Measurements from ENCODE around the gene TLE4.
"Not testable (repeated sequence)": the region's sequence is repeated elsewhere in the genome, so short reads cannot be mapped to it uniquely, and the experiment has no call there.

Gene TLE4

DNA sequence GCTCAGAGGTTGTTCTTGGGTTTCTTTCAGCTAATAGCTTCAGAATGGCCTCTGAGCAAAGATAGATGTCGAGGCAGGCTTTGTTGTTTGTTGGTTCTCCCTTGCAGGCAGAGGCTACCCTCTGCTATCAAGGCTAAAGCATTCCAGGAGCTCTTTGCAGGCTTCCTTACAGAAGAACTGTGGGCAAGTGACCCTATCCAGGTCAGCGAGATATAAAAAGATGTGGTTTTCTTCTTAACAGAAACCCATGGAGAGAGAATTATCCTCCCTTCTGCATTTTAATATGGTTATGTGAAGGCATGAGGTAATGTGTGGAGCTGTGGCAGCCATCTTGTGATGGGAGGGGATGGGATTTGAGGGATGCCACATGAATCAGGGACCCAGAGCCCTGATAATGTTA is 67.0 kb downstream of the TLE4 start:
- DNase-seq = no peak

DNA sequence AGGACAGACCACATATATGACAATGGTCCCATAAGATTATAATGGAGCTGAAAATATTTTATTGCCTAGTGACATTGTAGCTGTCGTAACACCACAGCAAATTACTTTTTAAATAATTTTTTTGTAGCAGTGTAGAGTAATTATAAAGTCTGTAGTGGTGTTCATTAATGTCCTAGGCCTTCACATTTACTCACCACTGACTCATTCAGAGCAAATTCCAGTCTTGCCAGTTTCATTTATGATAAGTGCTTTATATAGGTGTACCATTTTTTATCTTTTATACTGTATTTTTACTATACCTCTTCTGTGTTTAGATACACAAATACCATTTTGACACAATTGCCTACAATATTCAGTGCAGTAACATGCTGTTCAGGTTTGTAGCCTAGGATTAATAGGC is 67.6 kb downstream of the TLE4 start:
- DNase-seq = no peak

DNA sequence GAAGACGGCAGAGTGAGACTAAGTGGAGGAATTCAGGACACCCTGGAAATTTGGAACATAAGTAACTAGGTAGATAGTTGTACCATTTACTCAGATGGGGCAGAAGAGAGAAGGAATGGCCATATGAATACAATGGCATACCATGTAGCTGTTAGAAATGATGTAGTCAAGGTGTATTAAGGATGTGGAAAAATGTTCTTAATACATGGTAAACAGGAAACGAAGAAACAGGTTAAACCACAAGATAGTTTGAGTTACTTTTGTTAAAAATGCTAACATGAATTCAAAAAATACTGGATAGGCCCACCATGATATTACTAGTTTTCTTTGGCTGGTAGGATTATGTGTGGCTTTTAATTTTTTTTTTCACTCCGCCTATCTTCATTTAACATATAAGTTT is 68.3 kb downstream of the TLE4 start:
- DNase-seq = not testable (repeated sequence)

- no peak for DNase-seq
These were observed 69.3 kb downstream of the TLE4 start for GRCh38 chr9:79641070-79641469.

DNA sequence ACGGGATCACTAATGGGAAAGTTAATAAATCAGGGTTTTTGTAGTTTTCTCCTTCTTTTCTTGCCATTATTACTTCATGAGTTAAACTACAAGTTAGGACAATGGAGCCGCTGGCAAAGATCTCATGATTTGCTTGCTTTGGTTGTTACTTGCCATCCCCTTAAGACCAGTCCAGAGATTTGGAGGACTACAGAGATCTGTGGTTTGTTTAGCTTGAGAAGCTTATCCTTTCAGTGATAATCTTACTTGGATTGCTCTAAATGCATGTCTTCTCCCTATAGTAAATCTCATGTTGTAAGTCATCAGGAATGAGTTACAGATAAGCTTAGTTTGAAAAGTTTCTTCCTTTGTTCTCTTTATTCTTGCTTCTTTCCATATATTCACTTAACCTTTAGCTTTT is 70.9 kb downstream of the TLE4 start:
- DNase-seq = no peak

- no peak for DNase-seq
These were observed 72.3 kb downstream of the TLE4 start for GRCh38 chr9:79644048-79644447.

DNA sequence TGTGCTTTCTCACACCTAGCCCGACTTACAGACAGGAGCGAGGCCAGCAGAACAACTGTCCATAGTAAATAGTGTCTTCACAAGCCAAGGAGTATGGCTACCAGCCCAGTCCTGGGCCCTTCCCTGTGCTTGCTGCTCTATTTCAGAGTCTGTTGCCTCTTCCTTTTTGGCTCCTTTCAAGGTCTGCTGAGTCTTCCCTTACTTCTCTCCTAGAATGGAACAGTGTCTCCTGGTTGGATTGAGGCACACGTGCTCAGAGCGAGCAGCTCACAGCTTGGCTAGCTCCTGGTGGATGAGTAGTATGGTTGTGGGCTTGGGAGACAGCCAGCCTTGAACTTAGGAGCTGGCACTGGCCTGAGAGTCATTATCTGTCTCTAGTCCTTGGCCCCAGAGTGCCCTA is 72.8 kb downstream of the TLE4 start:
- no peak for DNase-seq

GRCh38 chr9:79645110-79645509 is 73.3 kb downstream of the TLE4 start:
- DNase-seq = no peak

DNA sequence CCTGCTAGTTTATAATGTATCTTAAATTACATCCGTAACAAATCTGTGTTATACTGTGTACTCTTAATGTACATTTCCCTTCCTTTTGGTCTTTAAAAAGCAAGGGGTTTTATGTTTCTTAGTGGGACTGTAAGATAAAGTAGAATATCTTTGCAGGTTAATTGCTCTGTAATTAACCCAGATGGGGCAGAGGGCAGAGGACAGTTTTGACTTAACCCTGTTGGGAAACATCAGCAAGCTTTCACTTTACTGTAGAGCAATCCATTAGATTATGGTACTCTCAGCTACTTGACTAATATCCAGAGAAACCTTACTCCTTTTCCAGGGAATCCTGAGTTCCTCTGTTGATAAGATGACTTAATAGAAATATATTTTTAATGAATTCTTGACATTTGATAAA is 74.3 kb downstream of the TLE4 start:
- no peak for DNase-seq

- no peak for DNase-seq
These were observed 79.6 kb downstream of the TLE4 start for GRCh38 chr9:79651251-79651795.

GRCh38 chr9:79652598-79652997 is 80.8 kb downstream of the TLE4 start:
- no peak for DNase-seq

DNA sequence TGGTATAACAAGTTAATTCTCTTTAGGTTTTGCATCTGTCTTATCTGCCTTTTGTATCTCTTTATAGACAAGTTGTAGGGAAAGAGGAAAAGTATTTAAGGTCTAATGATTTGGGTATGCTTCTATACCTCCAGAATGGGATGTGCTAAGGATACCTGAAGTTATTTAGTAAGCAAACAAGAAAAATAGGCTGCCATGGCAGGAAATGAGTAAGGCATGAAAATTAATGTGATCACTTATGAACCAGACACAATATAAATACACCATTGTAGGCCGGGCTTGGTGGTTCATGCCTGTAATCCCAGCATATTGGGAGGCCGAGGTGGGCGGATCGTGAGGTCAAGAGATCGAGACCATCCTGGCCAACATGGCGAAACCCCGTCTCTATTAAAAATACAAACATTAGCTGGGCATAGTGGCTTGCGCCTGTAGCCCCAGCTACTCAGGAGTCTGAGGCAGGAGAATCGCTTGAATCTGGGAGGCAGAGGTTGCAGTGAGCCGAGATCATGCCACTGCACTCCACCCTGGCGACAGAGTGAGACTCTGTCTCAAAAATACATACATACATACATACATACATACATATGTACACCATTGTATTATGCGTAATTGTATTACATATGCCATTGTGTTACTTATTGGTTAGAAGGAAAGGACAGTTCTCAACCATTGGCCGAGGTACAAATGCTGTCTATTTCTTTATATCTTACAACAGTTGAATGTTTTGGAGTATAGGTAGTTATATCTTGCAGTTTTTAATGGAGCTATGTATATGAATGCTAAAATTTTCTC is 83.0 kb downstream of the TLE4 start:
- DNase-seq = not testable (repeated sequence)

- no peak for DNase-seq
These were observed 83.8 kb downstream of the TLE4 start for GRCh38 chr9:79655551-79655950.

DNA sequence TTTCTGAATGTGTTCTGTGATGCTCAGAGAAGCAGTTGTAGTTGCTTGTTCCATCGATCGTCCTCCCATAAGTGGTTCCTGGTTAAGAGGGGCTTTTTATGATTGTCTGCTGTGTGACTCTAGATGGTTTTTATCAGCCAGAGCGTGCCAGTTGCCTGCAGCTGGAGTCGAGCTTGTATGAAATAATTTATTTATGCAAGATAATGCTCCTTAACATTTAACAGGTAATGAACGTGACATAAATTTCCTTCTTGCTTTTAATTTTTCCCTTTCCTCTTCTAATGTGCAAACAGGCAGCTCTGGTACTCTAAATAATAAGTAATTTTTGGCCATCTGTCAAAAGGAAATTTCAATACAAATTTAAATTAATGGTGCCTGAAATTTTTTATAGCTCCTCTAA is 84.4 kb downstream of the TLE4 start:
- DNase-seq = no peak

DNA sequence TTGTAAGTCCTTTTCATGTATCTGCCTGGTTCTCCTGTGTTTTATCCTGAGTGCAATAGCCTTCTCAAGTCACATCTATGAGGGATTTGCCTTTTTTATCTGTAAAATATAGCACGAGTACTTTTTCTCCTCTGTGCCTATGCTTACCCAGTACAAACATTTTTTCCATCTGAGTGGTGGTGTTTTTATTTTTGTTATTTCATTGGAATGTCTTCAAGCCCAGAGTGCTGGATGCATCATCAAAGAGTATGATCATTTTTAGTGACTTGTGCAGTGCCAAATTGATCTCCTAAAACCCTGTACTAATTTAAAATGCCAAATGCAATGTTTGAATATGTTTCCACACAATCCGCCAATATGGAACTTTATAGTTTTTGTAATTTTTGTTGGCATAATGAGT is 86.1 kb downstream of the TLE4 start:
- DNase-seq = no peak

DNA sequence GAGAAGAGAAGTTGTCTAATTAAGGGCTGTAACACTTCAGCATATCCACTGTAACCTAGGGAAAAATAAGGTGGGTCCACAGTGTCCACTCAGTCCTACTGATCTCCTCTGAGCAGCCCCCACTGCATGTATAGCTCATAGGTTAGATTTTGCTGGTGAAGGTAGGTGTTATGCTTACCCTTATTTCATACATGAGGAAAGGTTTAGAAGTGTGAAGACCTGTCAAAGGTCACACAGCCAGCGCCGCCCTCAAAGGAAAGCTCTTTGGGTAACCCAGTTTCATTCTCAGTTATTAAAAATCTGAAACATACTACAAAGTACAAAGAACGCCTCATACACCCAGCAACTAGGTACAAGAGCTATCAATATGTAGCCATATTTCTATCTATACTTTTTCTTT is 87.2 kb downstream of the TLE4 start:
- no peak for DNase-seq

DNA sequence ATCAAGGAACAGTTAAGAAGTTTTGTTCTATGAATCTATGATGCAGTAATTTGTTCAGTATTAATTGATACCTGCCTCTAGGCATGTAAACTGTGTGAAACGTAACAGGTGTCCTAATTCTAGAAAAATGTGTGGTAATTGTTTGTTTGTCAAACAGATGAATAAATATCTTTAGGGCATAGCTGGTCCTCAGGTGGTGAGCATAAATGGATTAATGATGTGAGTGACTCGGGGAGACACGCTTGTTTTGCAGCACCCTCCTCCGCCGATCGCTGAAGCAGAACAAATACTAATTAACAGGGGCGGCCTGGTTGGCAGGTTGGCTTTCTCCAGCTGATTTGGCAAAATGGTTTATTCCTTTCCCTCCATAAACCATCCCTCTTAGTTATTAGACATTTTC is 88.8 kb downstream of the TLE4 start:
- no peak for DNase-seq

- DNase-seq = no peak
These were observed 89.5 kb downstream of the TLE4 start for GRCh38 chr9:79661279-79661678.

GRCh38 chr9:79661886-79662536 is 90.2 kb downstream of the TLE4 start:
- DNase-seq = no peak

DNA sequence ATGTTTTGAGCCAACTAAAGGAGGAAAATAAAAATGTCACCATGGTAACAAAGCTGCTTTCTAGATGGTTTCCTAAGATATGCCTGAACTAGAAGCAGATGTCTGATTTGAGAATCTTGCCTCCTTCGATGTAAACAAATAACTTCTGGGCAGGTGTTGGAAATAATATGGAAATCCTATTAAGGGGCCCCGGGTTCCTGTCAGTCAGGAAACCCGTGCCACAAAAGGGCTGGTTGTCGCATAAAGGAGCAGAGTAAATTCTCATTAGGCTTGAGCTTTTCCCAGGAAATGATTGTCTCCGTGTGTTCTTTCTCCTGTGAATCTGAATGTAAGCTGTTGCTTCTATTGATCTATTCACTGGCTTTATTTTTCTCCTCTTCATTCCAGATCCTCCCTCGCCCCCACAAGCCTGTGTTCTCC is 90.8 kb downstream of the TLE4 start:
- no peak for DNase-seq

DNA sequence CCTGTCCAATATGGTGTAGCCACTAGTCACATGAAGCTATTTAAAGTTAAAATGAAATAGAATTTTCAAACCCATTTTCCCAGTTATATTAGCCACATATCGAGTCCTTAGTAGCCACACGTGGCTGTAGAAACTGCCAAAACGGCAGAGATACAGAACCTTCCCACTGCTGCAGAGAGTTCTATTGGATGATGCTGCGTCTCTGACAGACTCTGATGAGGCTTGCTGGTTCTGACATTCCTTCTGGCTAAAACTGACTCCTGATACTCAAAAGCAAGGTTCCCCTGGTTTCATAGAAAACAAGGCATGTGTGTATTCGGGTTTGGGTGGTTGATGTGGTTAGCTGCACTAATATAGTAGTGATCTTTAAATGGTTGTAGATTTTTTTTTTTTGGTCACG is 91.5 kb downstream of the TLE4 start:
- DNase-seq = no peak

GRCh38 chr9:79663878-79664277 is 92.1 kb downstream of the TLE4 start:
- DNase-seq = no peak

DNA sequence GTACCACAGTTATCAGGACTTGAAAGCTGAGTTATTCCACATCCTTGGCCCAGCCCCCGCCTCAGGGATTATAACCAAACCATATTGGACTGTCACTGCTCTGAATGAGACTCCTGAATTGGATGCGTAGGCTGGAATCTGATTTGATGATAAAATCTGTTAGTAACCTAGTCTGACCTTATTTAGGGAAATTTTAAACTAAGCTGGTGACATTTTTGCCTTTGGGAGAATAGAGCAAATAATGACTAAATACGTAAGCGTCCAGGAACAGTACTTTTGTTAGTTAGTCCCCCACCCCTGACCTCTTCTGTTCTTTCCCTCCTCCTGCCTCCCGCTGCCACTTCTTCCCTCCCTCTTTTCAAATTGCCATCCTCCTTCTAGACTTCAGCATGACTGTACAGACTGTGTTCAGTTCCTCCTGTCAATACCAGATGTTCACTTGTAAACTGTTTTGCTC is 92.6 kb downstream of the TLE4 start:
- DNase-seq = no peak

DNA sequence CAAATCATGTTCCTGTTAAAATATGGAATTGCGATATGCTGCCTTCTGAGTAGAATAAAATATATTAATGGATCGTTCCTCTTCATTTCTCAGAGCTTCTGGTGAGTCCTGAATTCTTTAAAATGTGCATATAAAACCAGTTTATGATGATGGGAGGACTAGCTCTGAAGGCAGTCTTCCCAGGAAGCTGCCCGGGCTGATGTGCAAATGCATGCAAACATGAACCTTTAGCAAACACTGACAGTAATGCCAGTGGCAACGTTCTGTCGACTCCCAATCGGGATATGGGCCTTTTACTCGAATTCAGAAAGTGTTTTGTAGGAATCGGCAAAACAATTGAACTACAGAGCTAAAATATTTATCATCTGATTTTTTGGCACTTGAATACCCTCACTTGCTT is 93.6 kb downstream of the TLE4 start:
- DNase-seq = no peak

Data from RPMI8226 (cell line).